Inferior parietal cortex (tissue), 1 donor: Measurements from ENCODE around the gene CHRND.

Experiments
- DNase-seq: peaks from one replicate; pipeline ENCODE4 v3.0.0-alpha.2; 2016; ENCODE audit errors: extremely low spot score

Gene CHRND

DNA sequence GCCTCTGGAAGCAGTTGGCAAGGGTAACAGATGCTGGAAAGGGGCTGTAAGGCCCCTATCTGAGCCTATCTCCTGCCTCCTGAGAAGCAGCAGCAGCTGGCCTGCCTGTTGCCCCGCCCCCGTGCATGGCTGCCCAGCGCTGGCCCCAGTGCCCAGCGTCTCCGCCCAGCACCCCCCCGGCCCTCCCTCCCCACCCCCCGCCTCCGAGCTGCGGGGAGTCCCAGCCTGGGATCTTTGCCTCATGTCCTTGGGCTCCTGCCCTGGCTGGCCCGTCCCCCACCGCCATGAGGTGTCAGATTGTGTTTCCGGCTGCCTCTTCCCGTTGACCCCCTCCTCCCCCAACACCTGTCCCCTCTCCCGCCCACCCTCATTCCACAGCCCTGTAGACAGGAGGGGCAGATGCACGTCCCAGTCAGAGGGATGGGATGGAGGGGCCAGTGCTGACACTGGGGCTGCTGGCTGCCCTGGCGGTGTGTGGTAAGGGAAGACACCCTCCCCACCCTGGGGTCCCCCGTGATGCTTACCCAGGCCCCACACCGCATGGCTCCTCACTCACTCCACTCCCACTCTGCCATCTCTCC, at the start of gene CHRND:
TSS of gene CHRND (plus strand) at position 370 of the 581 bp plus-strand sequence. CDS start at position 426, 56 bp downstream.
- DNase-seq: no peak

- no peak for DNase-seq
These were observed 49.2 kb upstream of the CHRND start for GRCh38 chr2:232476791-232477190.

DNA sequence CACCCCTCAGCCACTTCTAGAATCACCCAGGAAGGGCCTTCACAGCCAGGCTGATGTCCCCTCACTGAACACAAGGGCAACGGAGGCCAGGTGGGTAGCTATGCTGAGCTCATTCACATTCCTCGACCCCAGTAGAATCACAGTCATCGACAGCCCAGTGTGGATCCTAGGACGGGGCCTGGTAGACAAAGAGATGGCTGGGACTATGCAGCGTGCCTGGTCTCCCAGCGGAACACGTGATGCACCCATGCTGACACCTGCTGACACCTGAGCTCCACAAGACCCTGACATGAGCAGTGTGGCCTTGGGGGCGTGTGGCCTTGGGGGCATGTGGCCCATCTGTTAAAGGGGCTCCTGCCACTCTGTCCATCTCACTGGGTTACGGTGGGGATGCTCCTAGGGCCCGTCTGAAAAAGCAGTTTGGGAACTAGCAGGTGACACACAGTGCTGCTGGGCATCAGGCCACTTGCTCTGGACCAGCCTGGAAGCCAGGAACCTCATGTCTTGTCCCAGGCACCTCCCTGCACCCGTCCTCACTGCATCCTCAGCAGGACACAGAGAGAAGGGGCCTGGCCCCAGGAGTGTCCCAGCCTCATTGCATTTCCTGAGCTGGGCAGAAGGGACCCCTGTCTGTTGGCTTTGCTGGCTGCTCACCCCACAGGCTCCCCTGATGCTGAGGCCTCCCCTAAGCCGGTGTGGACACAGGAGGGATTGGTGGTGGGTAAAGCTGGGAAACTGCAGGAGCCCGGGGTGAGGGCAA, 48.0 kb upstream of the CHRND start:
- no peak for DNase-seq

- no peak for DNase-seq
These were observed 47.2 kb upstream of the CHRND start for GRCh38 chr2:232478571-232479340.

GRCh38 chr2:232479341-232480200, 46.4 kb upstream of the CHRND start:
- DNase-seq: no peak

GRCh38 chr2:232480201-232481190, 45.5 kb upstream of the CHRND start:
- DNase-seq: no peak

DNA sequence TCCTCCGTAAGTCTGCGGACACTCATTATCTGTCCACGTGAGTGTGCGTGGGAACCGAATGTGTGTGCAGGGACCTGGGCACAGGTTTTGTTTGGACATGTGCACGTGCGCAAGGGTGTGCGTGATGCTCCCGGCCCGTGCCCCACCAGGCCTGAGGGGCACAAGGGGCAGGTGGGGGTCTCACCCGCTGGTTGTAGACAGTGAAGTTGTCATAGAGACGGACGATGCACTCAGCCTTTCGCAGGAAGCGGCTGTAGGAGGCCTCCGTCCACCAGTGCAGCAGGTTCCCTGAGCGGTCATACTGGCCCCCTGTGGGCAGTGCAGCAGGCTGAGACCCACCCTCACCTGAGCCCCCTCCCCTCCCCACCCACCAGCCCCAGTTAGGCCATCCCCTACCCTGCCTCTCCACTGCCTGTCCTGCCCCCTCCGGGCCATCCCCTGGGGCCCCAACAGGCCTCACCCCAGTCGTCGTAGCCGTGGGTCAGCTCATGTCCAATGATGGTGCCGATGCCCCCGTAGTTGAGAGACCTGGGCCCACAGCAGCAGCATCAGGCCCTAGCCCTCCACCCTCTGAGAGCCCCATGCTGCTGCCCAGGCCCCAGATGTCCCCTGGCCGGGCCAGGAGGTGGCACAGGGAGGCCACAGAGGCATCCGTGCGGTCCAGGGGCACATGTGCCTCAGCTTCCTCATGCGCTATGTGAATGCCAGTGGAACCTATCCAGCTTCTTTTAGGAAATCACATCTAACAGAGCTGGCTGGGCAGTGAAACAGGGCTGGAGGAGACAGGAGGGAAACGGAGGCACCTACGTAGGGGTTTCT, 44.4 kb upstream of the CHRND start:
- DNase-seq: no peak

GRCh38 chr2:232482301-232483238, 43.4 kb upstream of the CHRND start:
- DNase-seq: no peak

DNA sequence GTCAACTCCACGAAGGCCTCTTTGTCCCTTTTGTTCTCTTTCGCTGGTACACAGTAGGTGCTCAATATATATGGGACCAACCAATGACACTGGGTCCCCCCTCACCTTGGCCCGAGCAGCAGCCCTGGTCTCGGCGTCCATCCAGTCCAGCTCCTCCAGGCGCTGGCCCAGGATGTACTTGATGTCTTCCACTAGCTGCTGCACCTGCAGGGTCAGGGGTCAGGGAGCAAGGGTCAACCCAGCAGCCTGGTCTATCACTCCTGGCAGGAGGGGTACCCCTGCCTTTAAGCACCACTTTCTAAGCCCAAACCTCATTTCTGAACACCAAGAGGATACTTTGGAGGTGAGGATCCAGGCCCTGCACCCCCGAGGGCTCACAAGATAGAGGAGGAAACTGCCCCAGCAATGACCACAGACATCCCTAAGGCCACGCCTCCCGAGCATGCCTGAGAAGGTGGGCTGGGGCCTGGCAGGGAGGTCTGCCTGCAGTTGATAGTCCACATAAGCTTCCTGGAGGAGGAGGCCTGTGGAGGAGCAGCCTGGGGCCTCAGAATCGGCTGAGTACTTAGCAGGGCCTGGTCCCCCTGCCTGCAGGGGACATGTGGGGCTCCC, 42.5 kb upstream of the CHRND start:
- no peak for DNase-seq

- DNase-seq: no peak
These were observed 41.9 kb upstream of the CHRND start for GRCh38 chr2:232483923-232484627.

DNA sequence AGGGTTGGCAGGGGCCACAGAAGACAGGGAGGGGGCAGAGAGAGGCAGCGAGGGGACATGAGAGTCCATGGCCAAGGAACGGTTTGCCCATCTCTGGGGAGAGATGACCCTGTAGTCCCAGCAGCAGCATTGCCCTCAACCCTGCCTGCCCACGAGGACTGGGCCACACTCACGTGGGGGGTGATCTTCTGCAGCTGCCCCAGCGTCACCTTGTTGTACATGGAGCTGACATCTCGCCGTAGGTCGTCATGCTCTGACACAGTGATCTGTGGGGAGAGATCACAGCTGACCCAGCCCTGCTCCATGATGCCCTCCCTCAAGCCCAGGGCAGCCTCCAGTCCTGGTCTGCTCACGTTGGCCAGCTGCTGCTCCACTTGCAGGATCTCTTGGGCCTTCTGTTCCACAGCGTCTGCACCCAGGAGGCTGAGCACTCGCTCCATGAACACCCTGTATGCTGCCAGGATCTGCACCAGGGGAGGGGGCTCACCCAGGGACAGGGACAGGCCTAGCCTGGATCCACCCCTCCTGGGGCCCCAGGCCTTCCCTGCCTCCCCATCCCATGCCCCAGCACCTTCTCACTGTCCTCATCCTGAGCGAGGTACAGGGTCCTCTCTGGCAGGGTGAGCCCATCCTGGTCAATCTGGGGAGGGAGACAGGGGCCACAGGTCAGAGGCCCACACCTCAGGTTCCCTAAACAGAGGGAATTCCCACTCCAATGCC, 41.2 kb upstream of the CHRND start:
- DNase-seq: no peak

- DNase-seq: no peak
These were observed 40.6 kb upstream of the CHRND start for GRCh38 chr2:232485348-232485756.

DNA sequence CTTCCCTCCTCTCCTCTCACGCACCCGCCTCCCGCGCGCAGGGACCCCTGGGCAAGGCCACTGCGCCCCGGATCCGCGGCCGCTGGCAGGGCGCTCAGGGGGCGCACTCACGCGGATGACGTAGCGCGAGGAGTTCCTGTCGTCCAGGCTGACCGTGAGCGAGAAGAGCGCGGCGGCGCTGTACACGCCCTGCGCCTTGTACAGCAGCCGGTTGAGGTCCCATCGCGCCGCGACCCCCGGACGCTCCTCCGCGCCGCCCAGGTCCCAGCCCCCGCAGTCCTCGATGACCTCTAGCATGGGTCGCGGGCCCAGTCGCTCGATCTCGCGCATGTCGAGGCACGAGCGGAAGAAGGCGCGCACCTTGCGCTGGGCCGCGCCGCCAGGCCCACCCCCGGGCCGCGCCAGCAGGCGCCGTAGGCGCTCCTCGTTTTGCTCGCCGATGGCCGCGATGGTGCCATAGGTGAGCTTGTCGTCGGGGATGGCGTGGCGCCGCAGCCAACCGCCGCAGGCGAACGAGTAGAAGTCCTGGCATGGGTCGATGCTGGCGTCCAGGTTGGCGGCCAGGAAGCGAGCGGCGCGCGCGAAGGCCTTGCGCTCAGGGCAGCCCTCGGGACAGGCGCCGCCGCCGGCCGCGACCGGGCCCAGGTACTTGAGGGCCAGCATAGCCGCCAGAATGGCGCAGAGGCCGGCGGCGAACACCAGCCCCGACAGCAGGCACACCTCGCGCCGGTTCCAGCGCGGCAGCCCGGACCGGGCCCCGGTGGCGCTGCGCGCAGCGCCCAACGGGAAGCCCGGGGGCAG, 40.0 kb upstream of the CHRND start:
- DNase-seq: no peak

DNA sequence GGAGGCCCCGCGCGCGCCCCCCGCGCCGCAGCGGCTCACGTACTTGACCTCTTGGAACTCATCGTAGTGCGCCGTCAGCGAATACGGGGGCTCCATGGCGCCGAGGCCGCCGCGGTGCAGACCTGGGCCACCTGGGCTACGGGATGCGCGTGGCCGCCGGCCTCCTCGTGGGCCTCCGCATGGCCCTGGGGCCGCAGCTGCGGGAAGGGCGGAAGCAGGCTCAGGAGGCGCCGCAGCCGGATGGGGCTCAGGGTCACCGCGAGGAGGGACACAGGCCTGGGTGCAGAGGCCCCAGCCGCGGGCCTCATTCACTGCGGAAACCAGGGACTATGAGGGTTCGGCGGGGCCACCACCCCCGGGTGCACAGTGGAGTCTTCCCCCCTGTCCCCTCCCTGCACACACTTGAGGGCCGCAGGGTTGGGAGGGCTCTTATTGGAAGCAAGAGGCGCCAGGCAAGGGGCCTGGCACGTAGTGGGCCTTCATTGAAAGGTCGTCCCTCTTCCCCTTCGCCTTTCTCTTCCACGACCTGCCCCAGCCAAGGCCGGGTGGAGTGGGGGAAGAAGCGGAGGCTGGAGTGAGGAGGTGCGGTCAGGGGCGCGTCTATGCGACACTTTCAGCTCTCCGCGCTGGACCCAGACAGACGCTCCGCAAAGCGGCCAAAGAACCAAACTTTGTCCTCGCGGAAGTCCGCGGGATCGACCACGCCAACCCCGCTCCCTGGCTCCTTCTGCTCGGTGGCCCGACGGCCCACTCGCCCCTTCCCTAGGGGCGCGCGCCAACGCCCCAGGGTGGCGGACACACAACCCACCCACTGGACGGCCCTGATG, 39.2 kb upstream of the CHRND start:
- no peak for DNase-seq
